IPS-18a (cell line): ENCODE results near the gene CERCAM.
"Not testable (repeated sequence)": the region's sequence is repeated elsewhere in the genome, so short reads cannot be mapped to it uniquely, and the experiment has no call there.

ENCODE experiments used
- H3K27ac ChIP-seq: one replicate; pipeline ENCODE4 v1.5.1; 2013; ENCODE audit warnings: low read length
- H3K27me3 ChIP-seq: one replicate; pipeline ENCODE4 v1.6.1; 2013; ENCODE audit warnings: mild to moderate bottlenecking, low read length; ENCODE audit not compliant: control insufficient read depth, insufficient read depth
- H3K36me3 ChIP-seq: one replicate; pipeline ENCODE4 v1.6.1; 2013; ENCODE audit warnings: low read depth, low read length; ENCODE audit not compliant: control insufficient read depth
- H3K4me1 ChIP-seq: one replicate; pipeline ENCODE4 v1.6.1; 2013; ENCODE audit warnings: low read depth, low read length; ENCODE audit not compliant: control insufficient read depth
- H3K4me3 ChIP-seq: one replicate; pipeline ENCODE4 v1.5.1; 2013; ENCODE audit warnings: low read length
- H3K9ac ChIP-seq: one replicate; pipeline ENCODE4 v1.6.1; 2013; ENCODE audit warnings: mild to moderate bottlenecking, low read length, moderate library complexity
- H3K9me3 ChIP-seq: one replicate; pipeline ENCODE4 v1.6.1; 2013; ENCODE audit warnings: low read depth, low read length; ENCODE audit not compliant: control insufficient read depth

The CERCAM gene

GRCh38 chr9:128411364-128412119, 9.1 kb upstream of the CERCAM start:
- Histone ChIP-seq H3K4me3 (no peak overlapping the region), H3K36me3 (no peaks in the 10 kb centered on the region), H3K9ac (no peak overlapping the region), H3K4me1 (peaks cover 31% of the 10 kb centered on the region), H3K27me3 (peaks cover 96% of the 10 kb centered on the region), H3K27ac (no peak overlapping the region), H3K9me3 (no peaks in the 10 kb centered on the region)

DNA sequence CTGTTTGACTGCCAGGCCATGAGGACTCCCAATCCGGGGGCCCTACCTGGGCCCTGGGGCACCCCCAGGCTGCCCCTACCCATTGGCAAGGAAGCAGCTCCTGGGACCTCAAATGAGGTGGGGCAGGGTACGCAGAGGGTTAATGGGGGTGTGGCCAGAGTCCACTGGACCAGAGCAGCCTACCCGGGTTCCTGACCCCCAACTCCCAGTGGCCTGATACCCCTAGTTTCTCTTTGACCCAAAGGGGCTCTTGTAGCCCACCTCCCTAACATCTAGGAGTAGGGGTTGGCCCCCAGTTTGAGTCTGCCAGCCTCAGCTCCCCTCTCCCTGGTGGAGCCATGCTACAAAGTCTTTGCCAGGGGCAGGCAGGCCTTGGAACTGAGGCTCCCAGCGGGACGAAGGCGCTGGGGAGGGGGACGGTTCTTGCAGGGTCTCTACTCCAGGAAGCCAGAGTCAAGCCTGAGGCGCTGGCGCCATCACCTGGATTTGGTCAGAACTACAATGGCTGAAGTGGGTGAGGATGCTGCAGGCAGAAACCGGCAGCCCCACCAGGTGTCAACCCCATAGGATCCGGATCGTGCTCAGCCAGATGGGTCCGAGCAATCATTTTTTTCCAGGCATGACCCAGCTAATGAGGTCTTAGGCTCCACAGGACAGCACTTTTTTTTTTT, 8.4 kb upstream of the CERCAM start:
- peaks cover 28% of the 10 kb centered on the region for H3K4me1 ChIP-seq
- no peak overlapping the region for H3K4me3 ChIP-seq
- H3K27me3 ChIP-seq = peaks cover 96% of the 10 kb centered on the region
- H3K9ac ChIP-seq = no peak overlapping the region
- H3K9me3 ChIP-seq = no peaks in the 10 kb centered on the region
- no peak overlapping the region for H3K27ac ChIP-seq
- H3K36me3 ChIP-seq = no peaks in the 10 kb centered on the region

DNA sequence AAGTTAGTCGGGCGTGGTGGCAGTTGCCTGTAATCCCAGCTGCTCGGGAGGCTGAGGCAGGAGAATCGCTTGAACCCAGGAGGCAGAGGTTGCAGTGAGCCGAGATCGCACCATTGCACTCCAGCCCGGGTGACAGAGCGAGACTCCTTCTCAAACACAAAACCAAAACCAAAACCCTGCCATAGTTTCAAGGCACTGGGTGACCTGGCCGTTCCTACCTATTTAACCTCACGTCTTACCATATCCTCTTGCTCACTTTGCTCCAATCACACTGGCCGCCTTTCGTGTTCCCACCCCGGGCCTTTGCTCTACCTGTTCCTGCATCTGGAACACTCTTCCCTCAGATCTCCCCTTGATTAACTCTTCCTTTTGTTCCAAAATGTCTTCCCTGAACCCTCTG, 6.9 kb upstream of the CERCAM start:
- not testable (repeated sequence) for H3K36me3 ChIP-seq, H3K9ac ChIP-seq, H3K27ac ChIP-seq, H3K4me3 ChIP-seq, H3K9me3 ChIP-seq
- peaks cover 89% of the 10 kb centered on the region for H3K27me3 ChIP-seq
- H3K4me1 ChIP-seq = peaks cover 21% of the 10 kb centered on the region

DNA sequence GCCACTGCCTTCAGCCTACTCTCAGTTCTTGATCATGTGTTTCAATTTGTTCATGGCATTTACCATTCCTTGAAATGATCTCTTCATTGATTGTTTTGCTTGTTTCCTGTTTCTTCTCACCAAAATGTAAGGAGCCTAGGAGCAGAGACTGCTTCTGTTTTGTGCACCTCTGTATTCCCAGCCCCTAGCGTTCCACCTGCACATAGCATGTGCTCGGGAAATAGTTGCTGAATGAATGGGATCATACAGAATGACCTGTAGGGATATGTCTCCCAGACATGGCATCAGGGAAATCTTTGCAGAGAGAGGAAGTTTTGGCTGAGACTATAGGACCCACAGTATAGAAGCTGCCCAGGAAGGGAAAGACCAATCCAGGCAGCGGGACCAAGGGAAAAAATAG, 6.2 kb upstream of the CERCAM start:
- peaks cover 89% of the 10 kb centered on the region for H3K27me3 ChIP-seq
- H3K36me3 ChIP-seq = no peaks in the 10 kb centered on the region
- no peak overlapping the region for H3K27ac ChIP-seq
- no peak overlapping the region for H3K4me3 ChIP-seq
- no peaks in the 10 kb centered on the region for H3K9me3 ChIP-seq
- H3K9ac ChIP-seq = no peak overlapping the region
- H3K4me1 ChIP-seq = peaks cover 21% of the 10 kb centered on the region

DNA sequence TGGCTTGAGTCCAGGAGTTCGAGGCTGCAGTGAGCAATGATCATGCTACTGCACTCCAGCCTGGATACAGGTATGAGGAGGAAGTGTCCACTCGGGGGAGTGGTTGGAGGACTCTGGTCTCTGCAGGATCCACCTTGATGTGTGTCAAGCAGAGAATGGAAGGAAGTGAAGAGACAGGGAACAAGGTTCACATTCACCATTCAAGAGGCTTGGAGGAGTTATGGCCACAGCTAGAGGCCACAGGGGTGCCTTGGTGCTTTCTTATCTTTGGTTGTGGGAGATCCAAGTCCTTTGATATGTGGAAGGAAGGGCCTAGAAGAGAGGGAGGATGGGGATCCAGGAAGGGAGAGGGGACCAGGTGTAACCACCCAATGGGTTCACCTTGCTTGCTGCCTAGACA, 5.4 kb upstream of the CERCAM start:
- Histone ChIP-seq H3K4me1 (peaks cover 18% of the 10 kb centered on the region), H3K27me3 (peaks cover 89% of the 10 kb centered on the region), H3K27ac (no peak overlapping the region)

DNA sequence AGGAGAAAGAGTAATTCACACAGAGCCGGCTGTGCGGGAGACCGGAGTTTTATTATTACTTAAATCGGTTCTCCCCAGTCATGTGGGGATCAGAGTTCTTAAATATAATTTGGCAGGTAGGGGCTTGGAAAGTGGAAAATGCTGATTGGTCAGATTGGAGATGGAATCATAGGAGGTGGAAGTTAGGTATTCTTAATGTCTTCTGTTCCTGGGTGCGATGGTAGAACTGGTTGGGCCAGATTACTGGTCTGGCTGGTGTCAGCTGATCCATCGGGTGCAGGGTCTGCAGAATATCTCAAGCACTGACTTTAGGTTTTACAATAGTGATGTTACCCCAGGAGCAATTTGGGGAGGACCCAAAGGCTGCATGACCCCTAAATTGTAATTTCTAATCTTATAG, 4.6 kb upstream of the CERCAM start:
- Histone ChIP-seq H3K4me3 (no peak overlapping the region), H3K9me3 (no peaks in the 10 kb centered on the region), H3K4me1 (peaks cover 18% of the 10 kb centered on the region), H3K36me3 (no peaks in the 10 kb centered on the region), H3K9ac (no peak overlapping the region), H3K27me3 (peaks cover 88% of the 10 kb centered on the region), H3K27ac (no peak overlapping the region)

More for the DNA sequence above, 5.4 kb upstream of the CERCAM start:
- no peak overlapping the region for H3K4me3 ChIP-seq
- H3K9me3 ChIP-seq = no peaks in the 10 kb centered on the region
- H3K36me3 ChIP-seq = no peaks in the 10 kb centered on the region
- no peak overlapping the region for H3K9ac ChIP-seq

DNA sequence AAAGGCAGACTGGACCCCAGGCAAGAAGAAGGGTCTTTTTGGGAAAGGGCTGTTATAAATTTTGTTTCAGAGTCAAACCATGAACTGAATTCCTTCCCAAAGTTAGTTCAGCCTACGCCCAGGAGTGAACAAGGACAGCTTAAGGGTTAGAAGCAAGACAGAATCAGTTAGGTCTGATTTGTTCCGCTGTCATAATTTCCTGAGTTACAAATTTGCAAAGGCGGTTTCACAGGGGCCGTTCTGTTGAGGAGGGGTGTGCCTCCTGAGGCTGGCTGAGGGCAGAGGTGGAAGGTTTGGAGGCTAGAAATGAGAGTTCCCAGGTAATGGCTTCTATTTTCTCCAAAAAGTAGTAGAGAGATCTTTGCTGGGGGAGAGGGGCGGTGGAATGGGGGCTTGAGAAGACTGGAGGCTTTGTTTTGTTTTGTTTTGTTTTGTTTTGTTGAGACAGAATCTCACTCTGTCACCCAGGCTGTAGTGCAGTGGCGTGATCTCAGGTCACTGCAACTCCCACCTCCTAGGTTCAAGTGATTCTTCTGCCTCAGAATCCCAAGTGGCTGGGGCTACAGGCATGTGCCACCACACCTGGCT, 4.1 kb upstream of the CERCAM start:
- Histone ChIP-seq H3K27me3 (peaks cover 88% of the 10 kb centered on the region), H3K27ac (no peak overlapping the region), H3K9me3 (no peaks in the 10 kb centered on the region), H3K4me1 (peaks cover 18% of the 10 kb centered on the region), H3K36me3 (no peaks in the 10 kb centered on the region), H3K9ac (no peak overlapping the region), H3K4me3 (no peak overlapping the region)

GRCh38 chr9:128419061-128419925, 1.4 kb upstream of the CERCAM start:
- Histone ChIP-seq H3K4me3 (peak overlapping the region; percentile 66), H3K27me3 (peaks cover 74% of the 10 kb centered on the region), H3K9me3 (no peaks in the 10 kb centered on the region), H3K36me3 (no peaks in the 10 kb centered on the region), H3K4me1 (peaks cover 14% of the 10 kb centered on the region), H3K9ac (no peak overlapping the region), H3K27ac (no peak overlapping the region)

DNA sequence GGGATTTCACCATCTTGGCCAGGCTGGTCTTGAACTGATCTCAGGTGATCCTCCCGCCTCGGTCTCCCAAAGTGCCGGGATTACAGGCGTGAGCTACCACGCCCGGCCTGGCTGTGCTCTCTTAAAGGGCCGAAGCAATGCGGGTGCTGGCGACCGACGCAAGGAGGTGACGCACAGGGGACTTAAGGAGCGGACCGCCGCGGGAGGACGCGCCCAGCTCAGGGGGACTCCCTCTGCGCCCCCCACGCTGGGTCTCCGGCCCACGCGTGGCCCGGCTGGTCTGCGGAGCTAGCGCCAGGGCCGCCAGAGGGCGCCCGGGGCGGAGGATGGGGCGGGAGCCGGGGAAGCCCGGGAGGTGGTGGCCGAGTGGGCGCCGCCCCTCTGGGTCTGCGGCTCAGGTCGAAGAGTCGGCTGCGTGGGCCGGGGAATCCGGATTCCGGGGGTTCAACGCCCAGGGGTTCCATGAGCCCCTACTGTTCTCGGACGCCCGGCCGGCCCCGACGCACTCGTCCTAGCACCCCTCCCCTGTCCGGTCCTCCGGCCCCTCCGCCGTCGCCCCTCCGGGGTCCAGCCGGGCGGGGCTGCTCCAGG, 502 bp upstream of the CERCAM start:
- H3K9me3 ChIP-seq = no peaks in the 10 kb centered on the region
- H3K9ac ChIP-seq = no peak overlapping the region
- H3K4me3 ChIP-seq = peak overlapping the region; percentile 66
- H3K27ac ChIP-seq = no peak overlapping the region
- peaks cover 14% of the 10 kb centered on the region for H3K4me1 ChIP-seq
- H3K36me3 ChIP-seq = no peaks in the 10 kb centered on the region
- H3K27me3 ChIP-seq = peaks cover 65% of the 10 kb centered on the region

GRCh38 chr9:128421482-128421996, 882 bp downstream of the CERCAM start:
- H3K4me1 ChIP-seq = peaks cover 7% of the 10 kb centered on the region
- peaks cover 53% of the 10 kb centered on the region for H3K27me3 ChIP-seq
- H3K27ac ChIP-seq = no peak overlapping the region
- peak overlapping the region; percentile 66 for H3K4me3 ChIP-seq
- no peaks in the 10 kb centered on the region for H3K36me3 ChIP-seq
- H3K9me3 ChIP-seq = no peaks in the 10 kb centered on the region
- H3K9ac ChIP-seq = no peak overlapping the region
